ENCODE data around the gene TREML4.

Gene TREML4

GRCh38 chr6:41284726-41285125 is 56.6 kb downstream of the TREML4 start:
- H3K27me3 ChIP-seq (ENCODE audit: control insufficient read depth, insufficient read depth, low read length) = no peaks in the 10 kb centered on the region
- H3K79me2 ChIP-seq = no peaks in the 10 kb centered on the region
- H3K9me3 ChIP-seq (ENCODE audit: control insufficient read depth, low read length) = no peaks in the 10 kb centered on the region
- no peak overlapping the region for H3K27ac ChIP-seq
- no peak overlapping the region for H3K4me3 ChIP-seq (ENCODE audit: low read depth, low read length)
- no peak overlapping the region for H2AFZ ChIP-seq
- H3K9ac ChIP-seq = no peak overlapping the region
- H3K4me1 ChIP-seq = no peaks in the 10 kb centered on the region
- no peak overlapping the region for H3K4me2 ChIP-seq (ENCODE audit: low read length)
- no peak for TF ChIP-seq CTCF (IDR thresholded peaks at IDR 0.05)
- no peaks in the 10 kb centered on the region for H3K36me3 ChIP-seq (ENCODE audit: control insufficient read depth, insufficient read depth, low read length)

- no peak within 1 kb of the TSS for H3K4me2 ChIP-seq (ENCODE audit: low read length)
- H3K9ac ChIP-seq = no peak within 1 kb of the TSS
- H3K79me2 ChIP-seq = no peaks in the 10 kb centered on the region
- no peak within 1 kb of the TSS for H2AFZ ChIP-seq
- H3K36me3 ChIP-seq (ENCODE audit: control insufficient read depth, insufficient read depth, low read length) = no peaks in the 10 kb centered on the region
- H3K9me3 ChIP-seq (ENCODE audit: control insufficient read depth, low read length) = no peaks in the 10 kb centered on the region
- H3K4me1 ChIP-seq = no peaks in the 10 kb centered on the region
- H3K27me3 ChIP-seq (ENCODE audit: control insufficient read depth, insufficient read depth, low read length) = no peaks in the 10 kb centered on the region
- no peak for TF ChIP-seq CTCF (IDR thresholded peaks at IDR 0.05)
- H3K27ac ChIP-seq = no peak within 1 kb of the TSS
- no peak within 1 kb of the TSS for H3K4me3 ChIP-seq (ENCODE audit: low read depth, low read length)
These were observed 58.6 kb downstream of the TREML4 start, which contains the start of gene TREM1 for GRCh38 chr6:41286544-41287346. Gene TREM1 (minus strand): TSS chr6:41286682. CDS start chr6:41286655, 27 bp downstream.

GRCh38 chr6:41288030-41288753 is 60.0 kb downstream of the TREML4 start:
- Histone ChIP-seq H3K4me1 (no peaks in the 10 kb centered on the region), H2AFZ (no peak overlapping the region), H3K27me3 (ENCODE audit: control insufficient read depth, insufficient read depth, low read length) (no peaks in the 10 kb centered on the region), H3K79me2 (no peaks in the 10 kb centered on the region), H3K9me3 (ENCODE audit: control insufficient read depth, low read length) (no peaks in the 10 kb centered on the region), H3K4me2 (ENCODE audit: low read length) (no peak overlapping the region), H3K36me3 (ENCODE audit: control insufficient read depth, insufficient read depth, low read length) (no peaks in the 10 kb centered on the region), H3K27ac (no peak overlapping the region), H3K9ac (no peak overlapping the region), H3K4me3 (ENCODE audit: low read depth, low read length) (no peak overlapping the region)
- no peak for TF ChIP-seq CTCF (IDR thresholded peaks at IDR 0.05)
